Loucy (cell line): Measurements from ENCODE around the gene TRIP6.
"Not testable (repeated sequence)": the region's sequence is repeated elsewhere in the genome, so short reads cannot be mapped to it uniquely, and the experiment has no call there.

ENCODE experiments used
- H2AFZ ChIP-seq: fragments of 200-600 bp; sonication (generic); 2 replicates; pipeline ENCODE4 v1.6.0; 2016; ENCODE audit warnings: antibody characterized with exemption, mild to moderate bottlenecking, low read length, moderate library complexity
- H3F3A ChIP-seq: fragments of 200-600 bp; 2 replicates; pipeline ENCODE4 v1.6.0; 2016; ENCODE audit warnings: antibody characterized with exemption, low read depth, mild to moderate bottlenecking
- H3K27me3 ChIP-seq: fragments of 200-600 bp; sonication (generic); 2 replicates; pipeline ENCODE4 v1.6.1; 2014; ENCODE audit warnings: low read length, mild to moderate bottlenecking; ENCODE audit not compliant: insufficient read depth, poor library complexity, severe bottlenecking
- H3K36me3 ChIP-seq: fragments of 200-600 bp; sonication (generic); 2 replicates; pipeline ENCODE4 v1.6.1; 2016; ENCODE audit warnings: low read length; ENCODE audit not compliant: insufficient read depth
- H3K4me1 ChIP-seq: fragments of 200-600 bp; sonication (generic); 2 replicates; pipeline ENCODE4 v1.5.1; 2014; ENCODE audit warnings: low read length, mild to moderate bottlenecking; ENCODE audit not compliant: insufficient read depth, poor library complexity, severe bottlenecking
- H3K4me2 ChIP-seq: fragments of 200-600 bp; sonication (generic); 2 replicates; pipeline ENCODE4 v1.6.0; 2014; ENCODE audit warnings: antibody characterized with exemption, low read length, low read depth, mild to moderate bottlenecking; ENCODE audit not compliant: poor library complexity, severe bottlenecking
- H3K4me3 ChIP-seq: fragments of 200-600 bp; sonication (generic); 2 replicates; pipeline ENCODE4 v1.5.1; 2014; ENCODE audit warnings: low read length, mild to moderate bottlenecking, mixed read lengths; ENCODE audit not compliant: poor library complexity, severe bottlenecking
- H3K79me2 ChIP-seq: fragments of 200-600 bp; sonication (generic); 2 replicates; pipeline ENCODE4 v1.6.1; 2014; ENCODE audit warnings: low read length; ENCODE audit not compliant: insufficient read depth
- H3K9ac ChIP-seq: fragments of 200-600 bp; sonication (generic); 2 replicates; pipeline ENCODE4 v1.6.0; 2014; ENCODE audit warnings: mild to moderate bottlenecking, low read depth, low read length, moderate library complexity; ENCODE audit not compliant: poor library complexity, severe bottlenecking
- H3K9me2 ChIP-seq: fragments of 200-600 bp; sonication (generic); replicated peaks from 2 replicates; pipeline ENCODE4 v1.6.1; 2016; ENCODE audit warnings: low read depth, low read length, mixed read lengths
- H3K9me3 ChIP-seq: fragments of 200-600 bp; sonication (generic); 2 replicates; pipeline ENCODE4 v1.6.1; 2014; ENCODE audit warnings: mild to moderate bottlenecking, antibody characterized with exemption, low read length, low read depth; ENCODE audit not compliant: insufficient read depth
- H4K20me1 ChIP-seq: fragments of 200-600 bp; sonication (generic); 2 replicates; pipeline ENCODE4 v1.6.0; 2014; ENCODE audit warnings: antibody characterized with exemption, low read length, mild to moderate bottlenecking; ENCODE audit not compliant: insufficient read depth, poor library complexity, severe bottlenecking
- CTCF ChIP-seq: fragments of 200-600 bp; sonication (generic); conservative IDR thresholded peaks from 2 replicates; pipeline ENCODE4 v1.5.1; 2014; ENCODE audit warnings: mild to moderate bottlenecking, antibody characterized with exemption, low read length
- EZH2phosphoT487 ChIP-seq: fragments of 200-600 bp; IDR thresholded peaks from 2 replicates; pipeline ENCODE4 v1.6.1; 2018; ENCODE audit warnings: antibody characterized with exemption, mild to moderate bottlenecking, moderate library complexity, borderline replicate concordance

The TRIP6 gene

DNA sequence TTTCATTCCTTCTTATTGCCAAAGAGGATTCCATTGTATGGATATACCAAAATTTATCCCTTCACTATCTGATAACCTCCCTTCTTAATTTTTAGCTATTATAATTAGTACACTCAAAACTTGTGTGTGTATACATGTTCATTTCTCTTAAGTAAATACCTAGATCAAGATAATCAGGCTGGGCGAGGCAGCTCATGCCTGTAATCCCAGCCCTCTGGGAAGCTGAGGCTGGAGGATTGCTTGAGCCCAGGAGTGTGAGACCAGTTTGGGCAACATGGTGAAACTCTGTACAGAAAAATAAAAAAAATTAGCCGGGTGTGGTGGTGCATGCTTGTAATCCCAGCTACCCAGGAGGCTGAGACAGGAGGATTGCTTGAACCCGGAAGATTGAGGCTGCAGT is 44.3 kb downstream of the TRIP6 start:
- Histone ChIP-seq H3K27me3 (no peaks in the 10 kb centered on the region), H3K9me2 (no peaks in the 10 kb centered on the region), H3K79me2 (no peaks in the 10 kb centered on the region), H3K4me3 (no peak overlapping the region), H3K4me2 (no peak overlapping the region), H3K9me3 (no peaks in the 10 kb centered on the region), H2AFZ (no peak overlapping the region), H4K20me1 (no peaks in the 10 kb centered on the region), H3F3A (no peaks in the 10 kb centered on the region), H3K36me3 (no peaks in the 10 kb centered on the region), H3K9ac (no peak overlapping the region), H3K4me1 (no peaks in the 10 kb centered on the region)
- TF ChIP-seq EZH2phosphoT487 (no peak), CTCF (no peak)

GRCh38 chr7:100914208-100914878 is 47.2 kb downstream of the TRIP6 start:
- Histone ChIP-seq H3K4me2 (no peak overlapping the region), H3K9ac (no peak overlapping the region), H4K20me1 (no peaks in the 10 kb centered on the region), H3K36me3 (no peaks in the 10 kb centered on the region), H3K4me1 (no peaks in the 10 kb centered on the region), H2AFZ (no peak overlapping the region), H3K4me3 (no peak overlapping the region), H3K9me3 (no peaks in the 10 kb centered on the region), H3K9me2 (no peaks in the 10 kb centered on the region), H3F3A (no peaks in the 10 kb centered on the region), H3K27me3 (no peaks in the 10 kb centered on the region), H3K79me2 (no peaks in the 10 kb centered on the region)
- TF ChIP-seq EZH2phosphoT487 (no peak), CTCF (no peak)

GRCh38 chr7:100914879-100915447 is 47.8 kb downstream of the TRIP6 start:
- TF ChIP-seq EZH2phosphoT487 (no peak), CTCF (no peak)
- Histone ChIP-seq H3K9ac (no peak overlapping the region), H2AFZ (no peak overlapping the region)

GRCh38 chr7:100919335-100919734 is 52.1 kb downstream of the TRIP6 start:
- H3K4me3 ChIP-seq, H3F3A ChIP-seq, H3K4me2 ChIP-seq, H4K20me1 ChIP-seq, H3K9me3 ChIP-seq, H3K79me2 ChIP-seq, H3K9ac ChIP-seq, H2AFZ ChIP-seq, H3K36me3 ChIP-seq, H3K27me3 ChIP-seq, H3K9me2 ChIP-seq: not testable (repeated sequence)
- peaks cover 11% of the 10 kb centered on the region for H3K4me1 ChIP-seq

More at GRCh38 chr7:100914879-100915447, 47.8 kb downstream of the TRIP6 start:
- Histone ChIP-seq H3K4me2 (no peak overlapping the region), H3K9me3 (no peaks in the 10 kb centered on the region), H4K20me1 (no peaks in the 10 kb centered on the region), H3F3A (no peaks in the 10 kb centered on the region), H3K36me3 (no peaks in the 10 kb centered on the region), H3K4me1 (no peaks in the 10 kb centered on the region), H3K9me2 (no peaks in the 10 kb centered on the region), H3K27me3 (no peaks in the 10 kb centered on the region), H3K4me3 (no peak overlapping the region), H3K79me2 (no peaks in the 10 kb centered on the region)

DNA sequence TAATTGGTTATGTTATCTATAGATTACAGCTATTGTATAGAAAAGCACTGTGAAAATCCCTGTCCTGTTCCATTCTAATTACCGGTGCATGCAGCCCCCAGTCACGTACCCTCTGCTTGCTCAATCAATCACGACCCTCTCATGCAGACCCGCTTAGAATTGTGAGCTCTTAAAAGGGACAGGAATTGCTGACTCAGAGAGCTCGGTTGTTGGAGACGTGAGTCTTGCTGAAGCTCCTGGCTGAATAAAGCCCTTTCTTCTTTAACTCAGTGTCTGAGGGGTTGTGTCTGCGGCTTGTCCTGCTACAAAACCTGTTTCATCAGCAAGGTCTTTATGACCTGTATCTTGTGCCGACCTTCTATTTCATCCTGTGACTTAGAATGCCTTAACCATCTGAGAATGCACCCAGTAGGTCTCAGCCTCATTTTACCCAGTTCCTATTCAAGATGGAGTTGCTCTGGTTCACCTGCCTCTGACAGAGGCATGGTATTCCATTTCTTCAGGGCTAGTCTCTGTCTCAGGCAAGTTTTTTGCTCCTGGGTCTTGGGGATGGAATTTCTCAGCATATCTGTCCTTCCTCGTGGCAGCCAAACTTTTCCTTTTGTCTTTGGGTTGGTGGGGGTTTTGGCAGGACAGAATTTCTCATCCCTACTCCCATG is 52.7 kb downstream of the TRIP6 start:
- H3K4me2 ChIP-seq, result peak overlapping the region; percentile 63
- H3K9ac ChIP-seq, result peak overlapping the region; percentile 44
- not testable (repeated sequence) for H3K27me3 ChIP-seq, H3K9me2 ChIP-seq, H3F3A ChIP-seq, H3K36me3 ChIP-seq, H3K9me3 ChIP-seq, H3K4me3 ChIP-seq, H4K20me1 ChIP-seq, H3K79me2 ChIP-seq
- H2AFZ ChIP-seq, result peak overlapping the region; percentile 25
- H3K4me1 ChIP-seq, result peaks cover 11% of the 10 kb centered on the region
